Measurements from ENCODE around the gene HLA-G.
"Not testable (repeated sequence)": the region's sequence is repeated elsewhere in the genome, so short reads cannot be mapped to it uniquely, and the experiment has no call there.

Gene HLA-G

GRCh38 chr6:29875257-29875656 is 47.6 kb downstream of the HLA-G start:
- no peak for DNase-seq

GRCh38 chr6:29875734-29876133 is 48.1 kb downstream of the HLA-G start:
- not testable (repeated sequence) for DNase-seq

Data from NCI-H146 (cell line).